IMR-90 (cell line): ENCODE data around the gene ESR2. TPM values are rescaled to one million over a fixed set of nuclear protein-coding genes. Genes with fewer than 3 reads are reported as not detected.

ENCODE experiments used
- ATAC-seq: fragments of 200-7000 bp; cut with Tn5 transposase; 2 replicates; pipeline ENCODE4 v1.9.1; 2020; ENCODE audit warnings: low read depth, mild to moderate bottlenecking, moderate library complexity
- BruUV-seq: library from RNA; stranded (reverse); fragments of 400-500 nt; replicated peaks from 2 replicates; lab custom pipeline; 2021; lab: Mats Ljungman, UMichigan
- CTCF ChIA-PET: fragments of 300-600 bp; formaldehyde crosslinking; extraction: SDS; loops from one replicate; lab custom pipeline; 2021; ENCODE audit warnings: antibody characterized with exemption; lab: Yijun Ruan, JAX
- POLR2A ChIA-PET: fragments of 300-600 bp; sonication (Branson Sonifier 250); formaldehyde crosslinking; loops from one replicate; lab custom pipeline; 2022; ENCODE audit warnings: antibody characterized with exemption; ENCODE audit not compliant: unreplicated experiment; lab: Charles Lee
- DNase-seq: peaks from one replicate; pipeline ENCODE4 v3.0.0; 2013
- H2AFZ ChIP-seq: replicated peaks from 2 replicates; pipeline ENCODE3; 2013; ENCODE audit warnings: low read length, mild to moderate bottlenecking; ENCODE audit not compliant: poor library complexity
- H2AK5ac ChIP-seq: 2 replicates; pipeline ENCODE4 v1.6.1; 2013; ENCODE audit warnings: low read depth, low read length, inconsistent platforms
- H2AK9ac ChIP-seq: replicated peaks from 2 replicates; pipeline ENCODE3; 2013; ENCODE audit warnings: mild to moderate bottlenecking, low read depth, low read length, moderate library complexity; ENCODE audit not compliant: poor library complexity
- H2BK120ac ChIP-seq: 2 replicates; pipeline ENCODE4 v1.6.1; 2013; ENCODE audit warnings: low read depth, low read length, inconsistent platforms
- H2BK15ac ChIP-seq: 3 replicates; pipeline ENCODE4 v1.6.1; 2013; ENCODE audit warnings: low read depth, low read length, inconsistent platforms
- H2BK20ac ChIP-seq: 2 replicates; pipeline ENCODE4 v1.6.1; 2013; ENCODE audit warnings: low read depth, mild to moderate bottlenecking, inconsistent platforms, low read length, moderate library complexity
- H2BK5ac ChIP-seq: 2 replicates; pipeline ENCODE4 v1.6.1; 2013; ENCODE audit warnings: mild to moderate bottlenecking, low read depth, low read length, inconsistent platforms; ENCODE audit not compliant: poor library complexity, severe bottlenecking
- H3K14ac ChIP-seq: replicated peaks from 2 replicates; pipeline ENCODE4 v1.6.1; 2013; ENCODE audit warnings: low read depth, low read length, inconsistent platforms
- H3K18ac ChIP-seq: 2 replicates; pipeline ENCODE4 v1.6.1; 2013; ENCODE audit warnings: low read depth, low read length, control low read depth
- H3K23ac ChIP-seq: 2 replicates; pipeline ENCODE4 v1.6.1; 2013; ENCODE audit warnings: low read depth, low read length, inconsistent platforms
- H3K27ac ChIP-seq: 2 replicates; pipeline ENCODE4 v1.5.1; 2013; ENCODE audit warnings: mild to moderate bottlenecking, control low read depth, low read length; ENCODE audit not compliant: insufficient read depth
- H3K27me3 ChIP-seq: 2 replicates; pipeline ENCODE4 v1.6.1; 2013; ENCODE audit warnings: low read length; ENCODE audit not compliant: control insufficient read depth, insufficient read depth
- H3K36me3 ChIP-seq: 2 replicates; pipeline ENCODE4 v1.6.1; 2013; ENCODE audit warnings: low read length, mixed read lengths; ENCODE audit not compliant: control insufficient read depth, insufficient read depth
- H3K4ac ChIP-seq: 2 replicates; pipeline ENCODE4 v1.6.1; 2013; ENCODE audit warnings: low read depth, low read length, inconsistent platforms
- H3K4me1 ChIP-seq: 2 replicates; pipeline ENCODE4 v1.6.1; 2013; ENCODE audit warnings: low read length, mixed read lengths; ENCODE audit not compliant: control insufficient read depth, insufficient read depth
- H3K4me2 ChIP-seq: 2 replicates; pipeline ENCODE4 v1.6.1; 2013; ENCODE audit warnings: low read depth, mild to moderate bottlenecking, control low read depth, low read length, moderate library complexity
- H3K4me3 ChIP-seq: 2 replicates; pipeline ENCODE4 v1.5.1; 2013; ENCODE audit warnings: low read depth, mild to moderate bottlenecking, control low read depth, low read length, moderate library complexity; ENCODE audit not compliant: insufficient read depth
- H3K56ac ChIP-seq: 2 replicates; pipeline ENCODE4 v1.6.1; 2013; ENCODE audit warnings: low read length, inconsistent platforms; ENCODE audit not compliant: insufficient read depth; ENCODE audit errors: extremely low read depth
- H3K79me1 ChIP-seq, 2 experiments: 2 replicates each; pipeline ENCODE4 v1.6.1; 2013; ENCODE audit warnings: low read length in 2 of 2, inconsistent platforms in 1 of 2, low read depth in 1 of 2
- H3K9ac ChIP-seq: 2 replicates; pipeline ENCODE4 v1.6.1; 2013; ENCODE audit warnings: low read depth, low read length, control low read depth
- H3K9me1 ChIP-seq: 2 replicates; pipeline ENCODE4 v1.6.1; 2013; ENCODE audit warnings: low read length, inconsistent platforms; ENCODE audit not compliant: insufficient read depth
- H3K9me3 ChIP-seq: 2 replicates; pipeline ENCODE4 v1.6.1; 2013; ENCODE audit warnings: low read length; ENCODE audit not compliant: control insufficient read depth, insufficient read depth
- H4K20me1 ChIP-seq: 2 replicates; pipeline ENCODE4 v1.6.1; 2013; ENCODE audit warnings: low read length, inconsistent platforms; ENCODE audit not compliant: insufficient read depth
- H4K5ac ChIP-seq: 2 replicates; pipeline ENCODE4 v1.6.1; 2013; ENCODE audit warnings: mild to moderate bottlenecking, low read depth, low read length, control low read depth
- H4K8ac ChIP-seq, 2 experiments: 2 replicates each; pipeline ENCODE4 v1.6.1; 2013; ENCODE audit warnings: low read depth in 2 of 2, low read length in 2 of 2, control low read depth in 1 of 2, inconsistent platforms in 1 of 2
- H4K91ac ChIP-seq: 2 replicates; pipeline ENCODE4 v1.6.1; 2013; ENCODE audit warnings: low read depth, low read length, inconsistent platforms; ENCODE audit not compliant: insufficient read depth
- BHLHE40 ChIP-seq: fragments of 150-350 bp; IDR thresholded peaks from 2 replicates; pipeline ENCODE4 v1.6.1; 2016; ENCODE audit warnings: mild to moderate bottlenecking, low read depth, low read length
- CEBPB ChIP-seq: IDR thresholded peaks from 2 replicates; pipeline ENCODE4 v1.6.1; 2012; ENCODE audit warnings: low read depth, low read length, improper control_type of control experiment
- CHD1 ChIP-seq: IDR thresholded peaks from 2 replicates; pipeline ENCODE4 v1.6.1; 2012; ENCODE audit warnings: low read depth, low read length, improper control_type of control experiment
- CTCF ChIP-seq: conservative IDR thresholded peaks from 2 replicates; pipeline ENCODE4 v1.5.1; 2012; ENCODE audit warnings: mild to moderate bottlenecking, low read depth, low read length, improper control_type of control experiment
- ELK1 ChIP-seq: fragments of 150-350 bp; IDR thresholded peaks from 2 replicates; pipeline ENCODE4 v1.6.1; 2016; ENCODE audit warnings: low read depth, mild to moderate bottlenecking, low read length, moderate library complexity, borderline replicate concordance
- FOS ChIP-seq: fragments of 150-350 bp; IDR thresholded peaks from 2 replicates; pipeline ENCODE4 v1.6.1; 2016; ENCODE audit warnings: low read depth, low read length
- MAFK ChIP-seq: IDR thresholded peaks from 2 replicates; pipeline ENCODE4 v1.6.1; 2012; ENCODE audit warnings: low read depth, low read length, improper control_type of control experiment
- MAZ ChIP-seq: IDR thresholded peaks from 2 replicates; pipeline ENCODE4 v1.6.1; 2012; ENCODE audit warnings: low read depth, mild to moderate bottlenecking, low read length, improper control_type of control experiment, moderate library complexity, borderline replicate concordance
- MXI1 ChIP-seq: IDR thresholded peaks from 2 replicates; pipeline ENCODE4 v1.6.1; 2012; ENCODE audit warnings: low read depth, mild to moderate bottlenecking, low read length, moderate library complexity, borderline replicate concordance
- POLR2A ChIP-seq: IDR thresholded peaks from 2 replicates; pipeline ENCODE4 v1.6.1; 2012; ENCODE audit warnings: mild to moderate bottlenecking, low read depth, low read length
- RAD21 ChIP-seq: IDR thresholded peaks from 2 replicates; pipeline ENCODE4 v1.6.1; 2012; ENCODE audit warnings: low read length, improper control_type of control experiment
- RCOR1 ChIP-seq: IDR thresholded peaks from 2 replicates; pipeline ENCODE4 v1.6.1; 2012; ENCODE audit warnings: mild to moderate bottlenecking, low read length, improper control_type of control experiment; ENCODE audit not compliant: insufficient replicate concordance
- RFX5 ChIP-seq: IDR thresholded peaks from 2 replicates; pipeline ENCODE4 v1.8.0; 2012; ENCODE audit warnings: low read depth, mild to moderate bottlenecking, low read length, moderate library complexity
- SMC3 ChIP-seq: fragments of 150-350 bp; IDR thresholded peaks from 2 replicates; pipeline ENCODE4 v1.6.1; 2016; ENCODE audit warnings: low read depth, mild to moderate bottlenecking, antibody characterized with exemption, low read length, moderate library complexity
- USF2 ChIP-seq: fragments of 150-350 bp; IDR thresholded peaks from 2 replicates; pipeline ENCODE4 v1.6.1; 2017; ENCODE audit warnings: mild to moderate bottlenecking, antibody characterized with exemption, low read length, low read depth
- WGBS, 2 experiments: methylation state at CpG; one replicate each; pipeline versions ENCODE4 v1.1.5 to v1.1.7; 2013; ENCODE audit warnings: missing lambda C conversion rate in 2 of 2; ENCODE audit not compliant: insufficient read length in 1 of 2; ENCODE audit errors: extremely low coverage in 2 of 2; 5-methylcytosine and 5-hydroxymethylcytosine counted together
- dilution Hi-C: fragments of 300-500 bp; cut with HindIII; formaldehyde crosslinking; loops from one replicate; pipeline ENCODE4 v1.14.3; 2018; ENCODE audit warnings: low sequenced_read_pairs; ENCODE audit not compliant: unreplicated experiment
- in situ Hi-C: fragments of 300-500 bp; cut with MboI; formaldehyde crosslinking; loops from 3 replicates; pipeline ENCODE4 v1.14.3; 2019; ENCODE audit warnings: low sequenced_read_pairs, inconsistent platforms, mixed read lengths
- intact Hi-C: fragments of 100-400 bp; cut with micrococcal nuclease; formaldehyde crosslinking; loops from 2 replicates; pipeline ENCODE4 v1.10.0; 2022
- polyA plus RNA-seq, 3 experiments: library from polyadenylated mRNA; depleted of rRNA; stranded (reverse); fragments of >200 nt; gene quantifications; 2 replicates each; pipeline ENCODE4 v1.2.3, GENCODE V29; 2012; ENCODE audit warnings: low replicate concordance in 1 of 3
- total RNA-seq: library from RNA; depleted of rRNA; stranded (reverse); fragments of >200 nt; gene quantifications from 2 replicates; pipeline ENCODE4 v1.2.3, GENCODE V29; 2012

The ESR2 gene
- total and polyA plus RNA-seq, 2 of the 4 experiments (the other 2 are of a cell fraction), result under 0.01 to 0.03 TPM

DNA sequence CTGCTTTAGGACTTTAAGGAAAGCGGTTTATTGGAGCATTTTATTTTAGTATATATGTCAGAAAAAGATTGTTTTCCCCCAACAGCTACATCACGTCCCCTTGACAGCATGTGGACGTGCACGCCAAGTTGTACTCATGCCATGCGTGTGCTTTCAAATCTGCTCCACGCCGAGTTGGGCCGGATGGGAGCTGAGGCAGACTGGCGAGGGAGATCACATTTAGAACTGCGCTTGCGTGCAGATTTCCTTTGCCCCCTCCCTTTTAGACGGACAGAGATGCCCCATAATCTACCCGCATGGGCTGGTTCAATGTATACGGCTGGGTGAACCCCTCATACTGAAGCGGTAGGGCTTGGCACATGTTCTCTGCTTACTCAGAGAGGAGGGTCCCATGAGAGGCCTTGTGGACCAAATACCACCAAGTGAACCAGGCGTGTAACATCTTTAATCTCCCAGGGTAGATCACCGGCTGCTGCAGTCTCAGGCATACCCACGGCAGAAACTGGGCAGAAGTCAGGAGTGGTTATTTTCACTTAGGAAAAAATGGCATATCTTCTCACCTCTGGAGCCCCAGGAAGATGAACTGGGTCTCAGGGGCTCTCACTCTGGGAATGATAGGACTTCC, 92.1 kb downstream of the ESR2 start:
- in situ Hi-C loops (no loop called here), intact Hi-C loops (no loop called here), dilution Hi-C loops (no loop called here)
- POLR2A ChIA-PET, result no interaction called here
- Histone ChIP-seq H3K14ac (no peak overlapping the region), H3K27ac (no peak overlapping the region), H3K36me3 (no peaks in the 10 kb centered on the region; the same call in 1 of the 2 replicates), H2AK5ac (no peak overlapping the region), H2BK5ac (no peak overlapping the region), H3K18ac (no peak overlapping the region), H4K5ac (no peak overlapping the region), H2AFZ (no peak overlapping the region), H4K91ac (no peak overlapping the region), H3K27me3 (no peaks in the 10 kb centered on the region), H4K8ac (no peak overlapping the region), H3K79me1 (no peaks in the 10 kb centered on the region), H4K20me1 (no peaks in the 10 kb centered on the region), H2BK120ac (no peak overlapping the region), H3K23ac (no peak overlapping the region), H3K56ac (no peak overlapping the region), H3K4me3 (no peak overlapping the region), H3K9me3 (no peaks in the 10 kb centered on the region), H2BK15ac (no peak overlapping the region), H3K9me1 (no peaks in the 10 kb centered on the region; the same call in 1 of the 2 replicates), H2BK20ac (no peak overlapping the region), H3K4me2 (no peak overlapping the region), H3K9ac (no peak overlapping the region), H3K4me1 (peaks cover 5% of the 10 kb centered on the region; the same call in 1 of the 2 replicates), H2AK9ac (no peak overlapping the region), H3K4ac (no peak overlapping the region)
- DNase-seq, result no peak
- no peak for ATAC-seq
- CTCF ChIA-PET, result no interaction called here
- no TSS peak for BruUV-seq
- 87% methylated on average over 13 of the region's 18 CpGs; no CpG with 5 or more reads in 1 of the 2 experiments for WGBS, 2 experiments
- no peak for TF ChIP-seq MAZ
- TF ChIP-seq FOS, result no peak
- TF ChIP-seq RCOR1, result no peak
- TF ChIP-seq ELK1, result no peak
- no peak for TF ChIP-seq RAD21
- TF ChIP-seq POLR2A, result no peak
- no peak for TF ChIP-seq MAFK
- TF ChIP-seq USF2, result no peak
- no peak for TF ChIP-seq BHLHE40
- TF ChIP-seq CTCF, result no peak
- TF ChIP-seq MXI1, result no peak
- no peak for TF ChIP-seq CEBPB
- TF ChIP-seq SMC3, result no peak
- no peak for TF ChIP-seq RFX5
- TF ChIP-seq CHD1, result no peak
